DOHH2 (cell line): ENCODE measurements around the gene YIPF5.

Experiments used
- CTCF ChIP-seq: fragments of 200-600 bp; sonication (generic); IDR thresholded peaks from one replicate; pipeline ENCODE4 v1.5.1; 2014; ENCODE audit warnings: antibody characterized with exemption, mild to moderate bottlenecking, low read depth, low read length; ENCODE audit not compliant: poor library complexity, severe bottlenecking
- EZH2phosphoT487 ChIP-seq: fragments of 200-600 bp; sonication (generic); IDR thresholded peaks from 2 replicates; pipeline ENCODE4 v1.6.1; 2017; ENCODE audit warnings: borderline replicate concordance, mild to moderate bottlenecking, antibody characterized with exemption, low read length, moderate library complexity, mixed read lengths

GRCh38 chr5:144210655-144211054 is 40.2 kb upstream of the YIPF5 start:
- TF ChIP-seq CTCF = no peak
- TF ChIP-seq EZH2phosphoT487 = no peak
